Epidermal melanocyte (primary cell): Measurements from ENCODE around the gene TMTC1.
A peak's percentile ranks its signal among the peaks of the same experiment; 100 is the strongest.
"Not testable (repeated sequence)": the region's sequence is repeated elsewhere in the genome, so short reads cannot be mapped to it uniquely, and the experiment has no call there.

Experiments used
- DNase-seq: peaks from one replicate; pipeline ENCODE4 v3.0.0; 2011; ENCODE audit warnings: low spot score; ENCODE audit not compliant: insufficient read length

Gene TMTC1

GRCh38 chr12:29578731-29579130 is 205.0 kb downstream of the TMTC1 start:
- DNase-seq: no peak

- DNase-seq: no peak
Observed at GRCh38 chr12:29578070-29578469, 205.7 kb downstream of the TMTC1 start.

- no peak for DNase-seq
Observed at GRCh38 chr12:29574500-29574899, 209.2 kb downstream of the TMTC1 start.

GRCh38 chr12:29572938-29573337 is 210.8 kb downstream of the TMTC1 start:
- DNase-seq: no peak

GRCh38 chr12:29572464-29572863 is 211.3 kb downstream of the TMTC1 start:
- no peak for DNase-seq

- no peak for DNase-seq
Observed at GRCh38 chr12:29569132-29569757, 214.5 kb downstream of the TMTC1 start.

- no peak for DNase-seq
Observed at GRCh38 chr12:29566441-29566840, 217.3 kb downstream of the TMTC1 start.

- DNase-seq: no peak
Observed at GRCh38 chr12:29565727-29566126, 218.0 kb downstream of the TMTC1 start.

- DNase-seq: no peak
Observed at GRCh38 chr12:29564925-29565324, 218.8 kb downstream of the TMTC1 start.

GRCh38 chr12:29563636-29564035 is 220.1 kb downstream of the TMTC1 start:
- DNase-seq: no peak

GRCh38 chr12:29563071-29563470 is 220.7 kb downstream of the TMTC1 start:
- DNase-seq: no peak

GRCh38 chr12:29562110-29562804 is 221.5 kb downstream of the TMTC1 start:
- no peak for DNase-seq

- DNase-seq: no peak
Observed at GRCh38 chr12:29561664-29562071, 222.1 kb downstream of the TMTC1 start.

GRCh38 chr12:29559198-29559597 is 224.5 kb downstream of the TMTC1 start:
- no peak for DNase-seq

- DNase-seq: no peak
Observed at GRCh38 chr12:29556363-29556762, 227.4 kb downstream of the TMTC1 start.

GRCh38 chr12:29555451-29555850 is 228.3 kb downstream of the TMTC1 start:
- not testable (repeated sequence) for DNase-seq

- DNase-seq: no peak
Observed at GRCh38 chr12:29552994-29553748, 230.6 kb downstream of the TMTC1 start.

- DNase-seq: no peak
Observed at GRCh38 chr12:29552324-29552927, 231.3 kb downstream of the TMTC1 start.

- no peak for DNase-seq
Observed at GRCh38 chr12:29551812-29552211, 231.9 kb downstream of the TMTC1 start.

GRCh38 chr12:29547864-29548263 is 235.9 kb downstream of the TMTC1 start:
- no peak for DNase-seq

GRCh38 chr12:29547151-29547632 is 236.6 kb downstream of the TMTC1 start:
- peak; percentile 37 for DNase-seq

- no peak for DNase-seq
Observed at GRCh38 chr12:29546000-29546399, 237.7 kb downstream of the TMTC1 start.
